Measurements from ENCODE around the gene ANKRD29. TPM values are rescaled to one million over a fixed set of nuclear protein-coding genes. Genes with fewer than 3 reads are reported as not detected.
"Not testable (repeated sequence)": the region's sequence is repeated elsewhere in the genome, so short reads cannot be mapped to it uniquely, and the experiment has no call there.

The ANKRD29 gene
- total RNA-seq, 1 experiment from 2014 or later: 6.9 TPM

DNA sequence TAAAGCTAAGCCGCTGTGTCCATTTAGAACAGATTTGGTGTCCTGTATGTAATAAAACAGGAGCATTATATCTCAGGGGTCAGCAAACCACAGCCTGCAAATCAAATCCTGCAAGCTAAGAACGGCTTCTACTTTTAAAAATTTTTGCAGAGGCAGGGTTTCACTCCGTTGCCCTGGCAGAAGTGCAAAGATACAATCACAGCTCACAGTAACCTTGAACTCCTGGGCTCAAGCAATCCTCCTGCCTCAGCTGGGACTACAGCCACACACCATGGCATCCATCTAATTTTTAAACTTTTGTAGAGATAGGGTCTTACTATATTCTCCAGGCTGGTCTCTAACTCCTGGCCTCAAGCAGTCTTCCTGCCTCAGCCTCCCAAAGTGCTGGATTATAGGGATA, 47.8 kb downstream of the ANKRD29 start:
- no peak for DNase-seq
- CTCF ChIA-PET: interaction anchor here (0.6 to 0.9 kb wide), 3 partner anchors 72 to 493 kb away, joined by 3 to 4 read pairs (median 3); no protein-coding TSS in a partner anchor
- no peaks in the 10 kb centered on the region for H3K9me3 Mint-ChIP-seq (ENCODE audit: low read depth, unreplicated experiment)
- intact Hi-C loops (cut with micrococcal nuclease; ENCODE audit: unreplicated experiment): no loop called here
- no peak overlapping the region for H3K27ac Mint-ChIP-seq (ENCODE audit: unreplicated experiment)
- BruUV-seq (replicated peaks): no TSS peak
- TF ChIP-seq, protein P1, sequence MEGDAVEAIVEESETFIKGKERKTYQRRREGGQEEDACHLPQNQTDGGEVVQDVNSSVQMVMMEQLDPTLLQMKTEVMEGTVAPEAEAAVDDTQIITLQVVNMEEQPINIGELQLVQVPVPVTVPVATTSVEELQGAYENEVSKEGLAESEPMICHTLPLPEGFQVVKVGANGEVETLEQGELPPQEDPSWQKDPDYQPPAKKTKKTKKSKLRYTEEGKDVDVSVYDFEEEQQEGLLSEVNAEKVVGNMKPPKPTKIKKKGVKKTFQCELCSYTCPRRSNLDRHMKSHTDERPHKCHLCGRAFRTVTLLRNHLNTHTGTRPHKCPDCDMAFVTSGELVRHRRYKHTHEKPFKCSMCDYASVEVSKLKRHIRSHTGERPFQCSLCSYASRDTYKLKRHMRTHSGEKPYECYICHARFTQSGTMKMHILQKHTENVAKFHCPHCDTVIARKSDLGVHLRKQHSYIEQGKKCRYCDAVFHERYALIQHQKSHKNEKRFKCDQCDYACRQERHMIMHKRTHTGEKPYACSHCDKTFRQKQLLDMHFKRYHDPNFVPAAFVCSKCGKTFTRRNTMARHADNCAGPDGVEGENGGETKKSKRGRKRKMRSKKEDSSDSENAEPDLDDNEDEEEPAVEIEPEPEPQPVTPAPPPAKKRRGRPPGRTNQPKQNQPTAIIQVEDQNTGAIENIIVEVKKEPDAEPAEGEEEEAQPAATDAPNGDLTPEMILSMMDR (IDR thresholded peaks at IDR 0.05; ENCODE audit: unreplicated experiment): no peak
- H3K27me3 Mint-ChIP-seq (ENCODE audit: unreplicated experiment): no peaks in the 10 kb centered on the region
- H3K4me1 Mint-ChIP-seq (ENCODE audit: low read depth, unreplicated experiment): peaks cover 41% of the 10 kb centered on the region
- H3K36me3 Mint-ChIP-seq (ENCODE audit: insufficient read depth, unreplicated experiment): peaks cover 20% of the 10 kb centered on the region
- H3K4me3 Mint-ChIP-seq (ENCODE audit: low read depth, unreplicated experiment): no peak overlapping the region

DNA sequence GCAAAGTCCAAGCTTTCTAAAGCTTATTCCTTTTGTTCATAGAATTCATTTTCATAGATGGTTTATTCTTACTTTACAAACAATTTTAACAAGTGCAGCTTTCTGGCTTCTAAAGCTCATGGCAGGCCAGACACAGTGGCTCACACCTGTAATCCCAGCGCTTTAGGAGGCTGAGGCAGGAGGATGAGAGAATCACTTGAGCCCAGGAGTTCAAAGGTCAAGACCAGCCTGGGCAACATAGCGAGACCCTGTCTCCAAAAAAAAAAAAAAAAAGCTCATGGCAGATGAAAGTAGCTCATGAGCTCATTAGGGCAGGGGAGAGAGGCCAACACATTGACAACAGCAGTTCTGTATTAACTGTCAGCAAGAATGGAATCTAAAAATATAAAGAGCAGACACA, 48.3 kb downstream of the ANKRD29 start:
- peaks cover 43% of the 10 kb centered on the region for H3K4me1 Mint-ChIP-seq (ENCODE audit: low read depth, unreplicated experiment)
- H3K27ac Mint-ChIP-seq (ENCODE audit: unreplicated experiment): no peak overlapping the region
- TF ChIP-seq, protein P1 (IDR thresholded peaks at IDR 0.05; ENCODE audit: unreplicated experiment): no peak
- no peak for DNase-seq
- CTCF ChIA-PET: interaction anchor here (0.6 to 0.9 kb wide), 4 partner anchors 72 to 494 kb away, joined by 3 to 4 read pairs (median 4); no protein-coding TSS in a partner anchor
- no peaks in the 10 kb centered on the region for H3K27me3 Mint-ChIP-seq (ENCODE audit: unreplicated experiment)
- H3K36me3 Mint-ChIP-seq (ENCODE audit: insufficient read depth, unreplicated experiment): peaks cover 16% of the 10 kb centered on the region
- H3K4me3 Mint-ChIP-seq (ENCODE audit: low read depth, unreplicated experiment): no peak overlapping the region
- no peaks in the 10 kb centered on the region for H3K9me3 Mint-ChIP-seq (ENCODE audit: low read depth, unreplicated experiment)
- BruUV-seq (replicated peaks): no TSS peak
- intact Hi-C loops (cut with micrococcal nuclease; ENCODE audit: unreplicated experiment): no loop called here

DNA sequence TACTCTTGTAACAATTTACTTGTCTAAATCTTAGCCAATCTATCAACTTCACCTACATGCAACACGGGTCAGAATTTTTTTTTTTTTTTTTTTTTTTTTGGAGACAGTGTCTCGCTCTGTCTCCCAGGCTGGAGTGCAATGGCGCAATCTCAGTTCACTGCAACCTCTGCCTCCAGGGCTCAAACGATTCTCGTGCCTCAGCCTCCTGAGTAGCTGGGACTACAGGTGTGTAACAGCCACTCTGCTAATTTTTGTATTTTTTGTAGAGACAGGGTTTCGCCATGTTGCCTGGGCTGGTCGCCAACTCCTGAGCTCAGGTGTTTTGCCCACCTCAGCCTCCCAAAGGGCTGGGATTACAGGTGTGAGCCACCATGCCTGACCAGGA, 49.6 kb downstream of the ANKRD29 start:
- H3K4me1 Mint-ChIP-seq (ENCODE audit: low read depth, unreplicated experiment): peaks cover 40% of the 10 kb centered on the region

DNA sequence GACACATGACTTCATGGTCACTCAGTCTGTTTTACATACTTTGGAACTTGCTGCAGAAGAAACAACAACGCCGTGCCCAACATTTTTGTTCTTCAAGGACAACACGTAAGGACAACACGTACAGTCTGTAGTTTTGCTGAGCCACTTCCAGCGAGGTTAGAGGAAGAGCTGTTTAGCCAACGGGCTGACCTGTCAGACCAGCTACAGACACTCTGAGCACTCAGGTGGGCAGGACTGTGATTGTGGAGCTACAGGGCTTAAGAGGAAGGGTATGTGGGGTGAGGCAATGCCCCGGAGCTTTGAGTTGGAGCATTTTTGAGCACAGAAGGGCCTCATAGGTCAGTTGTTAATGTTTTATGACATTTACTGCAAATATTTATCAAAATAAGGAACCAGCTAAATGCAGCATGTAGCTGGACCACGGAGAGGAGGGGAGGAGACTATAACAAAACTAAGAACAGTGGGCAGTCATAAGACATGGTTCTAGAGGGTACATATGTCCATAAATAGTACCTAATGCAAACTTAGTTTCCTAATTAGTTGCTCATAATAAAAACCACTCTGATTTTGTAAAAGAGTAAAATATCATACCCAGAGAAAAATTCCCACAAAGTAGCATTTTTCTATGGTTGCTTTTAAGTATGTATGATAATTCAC, 50.1 kb downstream of the ANKRD29 start:
- H3K36me3 Mint-ChIP-seq (ENCODE audit: insufficient read depth, unreplicated experiment): no peaks in the 10 kb centered on the region
- intact Hi-C loops (cut with micrococcal nuclease; ENCODE audit: unreplicated experiment): no loop called here
- peak overlapping the region; percentile 9 for H3K4me3 Mint-ChIP-seq (ENCODE audit: low read depth, unreplicated experiment)
- no TSS peak for BruUV-seq (replicated peaks)
- TF ChIP-seq, protein P1 (IDR thresholded peaks at IDR 0.05; ENCODE audit: unreplicated experiment): no peak
- peak overlapping the region; percentile 19 for H3K27ac Mint-ChIP-seq (ENCODE audit: unreplicated experiment)
- H3K27me3 Mint-ChIP-seq (ENCODE audit: unreplicated experiment): no peaks in the 10 kb centered on the region
- CTCF ChIA-PET: interaction anchor here (0.5 to 1.6 kb wide), 5 partner anchors 9 to 114 kb away, joined by 3 to 16 read pairs (median 5); no protein-coding TSS in a partner anchor
- no peaks in the 10 kb centered on the region for H3K9me3 Mint-ChIP-seq (ENCODE audit: low read depth, unreplicated experiment)
- H3K4me1 Mint-ChIP-seq (ENCODE audit: low read depth, unreplicated experiment): peaks cover 40% of the 10 kb centered on the region
- DNase-seq: peak; percentile 34

More for the DNA sequence above, 49.6 kb downstream of the ANKRD29 start:
- DNase-seq; H3K36me3 Mint-ChIP-seq (ENCODE audit: insufficient read depth, unreplicated experiment); H3K9me3 Mint-ChIP-seq (ENCODE audit: low read depth, unreplicated experiment); H3K27me3 Mint-ChIP-seq (ENCODE audit: unreplicated experiment); intact Hi-C loops (cut with micrococcal nuclease; ENCODE audit: unreplicated experiment); H3K4me3 Mint-ChIP-seq (ENCODE audit: low read depth, unreplicated experiment); H3K27ac Mint-ChIP-seq (ENCODE audit: unreplicated experiment); BruUV-seq (replicated peaks): not testable (repeated sequence)
- CTCF ChIA-PET: interaction anchor here (0.7 to 1.6 kb wide), 4 partner anchors 9 to 113 kb away, joined by 5 to 16 read pairs (median 7); no protein-coding TSS in a partner anchor

All from Calu3 (cell line).